ENCODE data around the gene ATL3.
"Not testable (repeated sequence)": the region's sequence is repeated elsewhere in the genome, so short reads cannot be mapped to it uniquely, and the experiment has no call there.

Gene ATL3

GRCh38 chr11:63641727-63642126, 29.4 kb downstream of the ATL3 start:
- H4K91ac ChIP-seq (ENCODE audit: low read depth, low read length), result no peak overlapping the region
- H3K79me1 ChIP-seq (ENCODE audit: low read length), result no peaks in the 10 kb centered on the region
- no peak overlapping the region for H2BK12ac ChIP-seq (ENCODE audit: low read length)
- no peaks in the 10 kb centered on the region for H3K9me3 ChIP-seq (ENCODE audit: insufficient read depth, low read depth, low read length)
- no peak overlapping the region for H3K4me3 ChIP-seq (ENCODE audit: low read depth, low read length)
- no peak overlapping the region for H3K9ac ChIP-seq (ENCODE audit: low read length)
- no peak for DNase-seq
- peaks cover 7% of the 10 kb centered on the region in 2 experiments for H3K36me3 ChIP-seq (ENCODE audit: control insufficient read depth in 1 of 2, insufficient read depth in 2 of 2, low read length in 2 of 2)
- H2AK5ac ChIP-seq (ENCODE audit: low read length), result no peak overlapping the region
- no peak overlapping the region for H2AFZ ChIP-seq (ENCODE audit: insufficient read depth, low read length, poor library complexity)
- no peaks in the 10 kb centered on the region for H3K27me3 ChIP-seq (ENCODE audit: insufficient read depth, low read length)
- H2BK120ac ChIP-seq (ENCODE audit: insufficient read depth, low read length, poor library complexity), result no peak overlapping the region
- H3K27ac ChIP-seq (ENCODE audit: low read depth, low read length), result no peak overlapping the region
- H2BK5ac ChIP-seq (ENCODE audit: low read depth, low read length, poor library complexity), result no peak overlapping the region
- H3K14ac ChIP-seq (ENCODE audit: low read length), result no peak overlapping the region
- H3K4me1 ChIP-seq (ENCODE audit: control insufficient read depth in 1 of 2, insufficient read depth in 2 of 2, low read length in 2 of 2), result no peaks in the 10 kb centered on the region
- no peak overlapping the region for H4K12ac ChIP-seq (ENCODE audit: low read depth, low read length)
- H3K79me2 ChIP-seq (ENCODE audit: control insufficient read depth, insufficient read depth, low read length, poor library complexity), result no peaks in the 10 kb centered on the region
- no peak overlapping the region for H3K4me2 ChIP-seq (ENCODE audit: low read length)
- no peak overlapping the region for H4K8ac ChIP-seq (ENCODE audit: low read depth, low read length)
- no peak overlapping the region for H3K23ac ChIP-seq (ENCODE audit: low read length)
- H3K4ac ChIP-seq (ENCODE audit: low read depth, low read length), result no peak overlapping the region
- H3K18ac ChIP-seq (ENCODE audit: low read length), result no peak overlapping the region

DNA sequence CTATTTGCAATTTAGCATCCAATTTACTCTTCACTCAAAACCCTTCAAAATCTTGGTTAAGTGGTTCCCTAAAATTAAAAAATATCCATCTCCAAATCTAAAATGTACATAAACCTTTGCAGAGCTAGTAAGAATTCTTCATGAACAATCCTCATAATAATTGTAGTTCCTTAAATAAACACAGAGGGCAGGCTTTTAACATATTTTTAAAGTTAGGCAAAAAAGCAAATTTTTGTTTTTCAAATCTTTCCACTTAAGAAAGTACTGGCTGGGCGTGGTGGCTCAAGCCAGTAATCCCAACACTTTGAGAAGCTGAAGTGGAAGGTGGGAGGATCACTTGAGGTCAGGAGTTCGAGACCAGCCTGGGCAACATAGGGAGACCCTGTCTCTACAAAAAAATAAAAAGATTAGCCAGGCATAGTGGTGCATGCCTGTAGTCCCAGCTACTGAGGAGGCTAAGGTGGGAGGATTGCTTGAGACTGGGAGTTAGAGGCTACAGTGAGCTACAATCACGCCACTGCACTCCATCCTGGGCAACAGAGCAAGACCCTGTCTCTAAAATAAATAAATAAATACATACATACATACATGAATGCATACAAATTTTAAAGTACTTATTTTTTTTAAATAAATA, 31.9 kb downstream of the ATL3 start:
- peak in 1 of 2 donors; percentile 72 for DNase-seq
- Histone ChIP-seq H2BK5ac (ENCODE audit: low read depth, low read length, poor library complexity) (no peak overlapping the region), H3K4ac (ENCODE audit: low read depth, low read length) (no peak overlapping the region), H3K9me3 (ENCODE audit: insufficient read depth, low read depth, low read length) (no peaks in the 10 kb centered on the region), H3K36me3 (ENCODE audit: control insufficient read depth in 1 of 2, insufficient read depth in 2 of 2, low read length in 2 of 2) (peaks cover 2 to 3% of the 10 kb centered on the region in 2 experiments), H3K27ac (ENCODE audit: low read depth, low read length) (no peak overlapping the region), H2AK5ac (ENCODE audit: low read length) (no peak overlapping the region), H2BK12ac (ENCODE audit: low read length) (no peak overlapping the region), H3K14ac (ENCODE audit: low read length) (no peak overlapping the region), H3K23ac (ENCODE audit: low read length) (no peak overlapping the region), H4K91ac (ENCODE audit: low read depth, low read length) (no peak overlapping the region), H3K79me2 (ENCODE audit: control insufficient read depth, insufficient read depth, low read length, poor library complexity) (no peaks in the 10 kb centered on the region), H3K79me1 (ENCODE audit: low read length) (no peaks in the 10 kb centered on the region), H3K18ac (ENCODE audit: low read length) (no peak overlapping the region), H3K4me3 (ENCODE audit: low read depth, low read length) (no peak overlapping the region), H3K27me3 (ENCODE audit: insufficient read depth, low read length) (no peaks in the 10 kb centered on the region), H4K12ac (ENCODE audit: low read depth, low read length) (no peak overlapping the region), H2BK120ac (ENCODE audit: insufficient read depth, low read length, poor library complexity) (no peak overlapping the region), H2AFZ (ENCODE audit: insufficient read depth, low read length, poor library complexity) (no peak overlapping the region), H4K8ac (ENCODE audit: low read depth, low read length) (no peak overlapping the region), H3K4me1 (ENCODE audit: control insufficient read depth in 1 of 2, insufficient read depth in 2 of 2, low read length in 2 of 2) (no peaks in the 10 kb centered on the region), H3K4me2 (ENCODE audit: low read length) (no peak overlapping the region), H3K9ac (ENCODE audit: low read length) (no peak overlapping the region)
- WGBS (ENCODE audit: extremely low coverage, insufficient coverage, insufficient read length), result no CpG with 5 or more reads among the region's 3 CpGs

GRCh38 chr11:63638436-63638835, 32.7 kb downstream of the ATL3 start:
- not testable (repeated sequence) for H2AK5ac ChIP-seq (ENCODE audit: low read length); H3K18ac ChIP-seq (ENCODE audit: low read length); H4K91ac ChIP-seq (ENCODE audit: low read depth, low read length); H4K8ac ChIP-seq (ENCODE audit: low read depth, low read length); H3K4me3 ChIP-seq (ENCODE audit: low read depth, low read length); H2AFZ ChIP-seq (ENCODE audit: insufficient read depth, low read length, poor library complexity); H3K4ac ChIP-seq (ENCODE audit: low read depth, low read length); H3K36me3 ChIP-seq (ENCODE audit: control insufficient read depth in 1 of 2, insufficient read depth in 2 of 2, low read length in 2 of 2); H3K79me1 ChIP-seq (ENCODE audit: low read length); H3K14ac ChIP-seq (ENCODE audit: low read length); H3K9ac ChIP-seq (ENCODE audit: low read length); H2BK120ac ChIP-seq (ENCODE audit: insufficient read depth, low read length, poor library complexity); H3K27ac ChIP-seq (ENCODE audit: low read depth, low read length); H2BK5ac ChIP-seq (ENCODE audit: low read depth, low read length, poor library complexity); H3K27me3 ChIP-seq (ENCODE audit: insufficient read depth, low read length); H3K79me2 ChIP-seq (ENCODE audit: control insufficient read depth, insufficient read depth, low read length, poor library complexity); H3K4me1 ChIP-seq (ENCODE audit: control insufficient read depth in 1 of 2, insufficient read depth in 2 of 2, low read length in 2 of 2); H3K4me2 ChIP-seq (ENCODE audit: low read length); H4K12ac ChIP-seq (ENCODE audit: low read depth, low read length); DNase-seq; H2BK12ac ChIP-seq (ENCODE audit: low read length); H3K9me3 ChIP-seq (ENCODE audit: insufficient read depth, low read depth, low read length); H3K23ac ChIP-seq (ENCODE audit: low read length)
- WGBS (ENCODE audit: extremely low coverage, insufficient coverage, insufficient read length), result no CpG with 5 or more reads among the region's 8 CpGs

DNA sequence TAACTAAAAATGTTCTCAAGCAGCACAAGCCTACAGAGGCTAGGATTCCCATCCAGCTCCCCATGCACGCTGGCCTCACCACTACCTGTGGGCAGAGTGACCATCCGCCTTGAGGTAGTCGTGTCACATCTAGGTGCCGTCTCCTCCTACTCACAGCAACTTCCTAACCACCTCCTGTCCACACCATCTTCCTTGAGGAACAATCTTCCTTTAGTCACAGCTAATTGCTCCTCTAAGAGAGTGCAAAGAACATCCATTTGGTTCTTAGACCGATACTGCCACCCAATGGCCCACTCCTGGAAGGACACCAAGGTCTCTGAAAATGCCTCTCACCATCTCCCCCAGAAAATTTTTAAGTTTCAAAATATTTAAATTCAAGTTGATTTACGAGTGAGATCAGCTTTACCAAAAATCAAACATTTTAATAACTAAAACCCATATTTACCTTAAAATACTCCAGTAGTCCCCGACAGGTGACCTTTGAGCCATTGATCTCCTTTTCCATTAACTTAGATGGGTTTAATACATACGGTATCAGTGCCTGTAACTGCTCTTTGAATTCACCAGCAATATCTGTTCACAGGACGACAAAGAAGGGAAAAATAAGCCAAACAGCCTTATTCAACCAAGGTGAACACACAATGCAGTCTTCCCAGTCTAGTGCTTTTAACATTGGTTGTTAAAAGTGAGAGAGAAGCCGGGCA, 35.3 kb downstream of the ATL3 start:
- Histone ChIP-seq H3K27me3 (ENCODE audit: insufficient read depth, low read length) (no peaks in the 10 kb centered on the region), H4K12ac (ENCODE audit: low read depth, low read length) (no peak overlapping the region), H4K8ac (ENCODE audit: low read depth, low read length) (no peak overlapping the region), H3K4me1 (ENCODE audit: control insufficient read depth in 1 of 2, insufficient read depth in 2 of 2, low read length in 2 of 2) (no peaks in the 10 kb centered on the region), H3K79me1 (ENCODE audit: low read length) (no peaks in the 10 kb centered on the region), H3K14ac (ENCODE audit: low read length) (no peak overlapping the region), H2AFZ (ENCODE audit: insufficient read depth, low read length, poor library complexity) (no peak overlapping the region), H2BK5ac (ENCODE audit: low read depth, low read length, poor library complexity) (no peak overlapping the region), H3K4me2 (ENCODE audit: low read length) (no peak overlapping the region), H3K23ac (ENCODE audit: low read length) (no peak overlapping the region), H3K9ac (ENCODE audit: low read length) (no peak overlapping the region), H4K91ac (ENCODE audit: low read depth, low read length) (no peak overlapping the region), H3K36me3 (ENCODE audit: control insufficient read depth in 1 of 2, insufficient read depth in 2 of 2, low read length in 2 of 2) (peaks cover 7 to 12% of the 10 kb centered on the region in 2 experiments), H3K27ac (ENCODE audit: low read depth, low read length) (no peak overlapping the region), H3K18ac (ENCODE audit: low read length) (no peak overlapping the region), H2AK5ac (ENCODE audit: low read length) (no peak overlapping the region), H3K4ac (ENCODE audit: low read depth, low read length) (no peak overlapping the region), H3K79me2 (ENCODE audit: control insufficient read depth, insufficient read depth, low read length, poor library complexity) (no peaks in the 10 kb centered on the region), H2BK120ac (ENCODE audit: insufficient read depth, low read length, poor library complexity) (no peak overlapping the region), H3K4me3 (ENCODE audit: low read depth, low read length) (no peak overlapping the region), H3K9me3 (ENCODE audit: insufficient read depth, low read depth, low read length) (no peaks in the 10 kb centered on the region), H2BK12ac (ENCODE audit: low read length) (no peak overlapping the region)
- DNase-seq, result peak; percentile 69 to 76
- WGBS (ENCODE audit: extremely low coverage, insufficient coverage, insufficient read length), result no CpG with 5 or more reads among the region's 10 CpGs
